Esophagus squamous epithelium (tissue), 4 donors: ENCODE results near the gene CAMK4.

Source experiments
- CTCF ChIP-seq, 6 experiments: fragments of 450-650 bp in 4 of 6; fragments of 200-600 bp in 2 of 6; sonication (generic) in 2 of 6; IDR thresholded peaks; one replicate each; pipeline ENCODE4 v1.5.1; 2016 to 2019; ENCODE audit warnings: antibody characterized with exemption in 6 of 6, mild to moderate bottlenecking in 4 of 6, moderate library complexity in 4 of 6
- POLR2A ChIP-seq, 4 donors: fragments of 450-650 bp; IDR thresholded peaks; one replicate each; pipeline ENCODE4 v1.6.1; 2017; ENCODE audit warnings: antibody characterized with exemption in 4 of 4, mild to moderate bottlenecking in 4 of 4, moderate library complexity in 3 of 4

- no peak for TF ChIP-seq POLR2A (IDR thresholded peaks at IDR 0.05)
- no peak for TF ChIP-seq CTCF (IDR thresholded peaks at IDR 0.05)
Measured at GRCh38 chr5:111385051-111385450, 160.9 kb downstream of the CAMK4 start.
